NCI-H345 (cell line): ENCODE data around the gene LYL1.

Experiments used
- DNase-seq: peaks from one replicate; lab custom pipeline; 2025; lab: John Stamatoyannopoulos, UW

The LYL1 gene

GRCh38 chr19:13073263-13073662, 29.4 kb downstream of the LYL1 start:
- DNase-seq, result no peak

DNA sequence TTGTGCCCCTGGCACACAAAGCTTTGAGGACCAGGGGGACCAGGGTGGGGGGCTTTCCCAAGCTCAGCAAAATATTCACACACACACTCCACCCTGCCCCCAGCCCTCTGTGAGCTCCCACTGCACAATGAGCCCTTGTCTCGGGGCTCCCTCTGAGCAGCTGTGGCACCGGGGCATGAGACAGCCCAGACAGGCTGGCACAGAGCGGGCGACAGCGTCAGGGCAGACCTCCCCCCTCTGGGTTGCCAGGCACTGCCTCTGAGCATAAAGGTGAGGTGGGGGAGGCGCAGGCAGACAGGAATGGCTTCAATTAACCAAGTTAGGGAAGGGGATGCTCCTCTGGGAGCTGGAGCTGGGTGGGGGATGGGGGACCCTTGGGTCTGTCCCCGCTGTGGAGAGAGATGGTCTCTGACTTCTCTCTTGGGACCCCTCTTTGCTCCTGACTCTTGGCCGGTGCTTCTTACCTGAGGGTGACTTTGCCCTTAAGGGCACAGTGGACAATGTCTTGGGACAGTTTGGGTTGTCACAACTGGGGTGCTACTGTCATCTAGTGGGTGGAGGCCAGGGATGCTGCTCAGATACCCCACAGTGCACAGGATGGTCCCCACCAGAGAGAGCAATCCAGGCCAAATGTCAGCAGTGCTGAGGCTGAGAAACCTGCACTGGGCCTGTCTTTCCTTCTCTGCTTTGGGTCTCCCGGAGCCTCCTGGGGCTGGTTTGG, 30.3 kb downstream of the LYL1 start:
- no peak for DNase-seq

- DNase-seq, result no peak
These were observed 31.0 kb downstream of the LYL1 start for GRCh38 chr19:13071444-13072187.

DNA sequence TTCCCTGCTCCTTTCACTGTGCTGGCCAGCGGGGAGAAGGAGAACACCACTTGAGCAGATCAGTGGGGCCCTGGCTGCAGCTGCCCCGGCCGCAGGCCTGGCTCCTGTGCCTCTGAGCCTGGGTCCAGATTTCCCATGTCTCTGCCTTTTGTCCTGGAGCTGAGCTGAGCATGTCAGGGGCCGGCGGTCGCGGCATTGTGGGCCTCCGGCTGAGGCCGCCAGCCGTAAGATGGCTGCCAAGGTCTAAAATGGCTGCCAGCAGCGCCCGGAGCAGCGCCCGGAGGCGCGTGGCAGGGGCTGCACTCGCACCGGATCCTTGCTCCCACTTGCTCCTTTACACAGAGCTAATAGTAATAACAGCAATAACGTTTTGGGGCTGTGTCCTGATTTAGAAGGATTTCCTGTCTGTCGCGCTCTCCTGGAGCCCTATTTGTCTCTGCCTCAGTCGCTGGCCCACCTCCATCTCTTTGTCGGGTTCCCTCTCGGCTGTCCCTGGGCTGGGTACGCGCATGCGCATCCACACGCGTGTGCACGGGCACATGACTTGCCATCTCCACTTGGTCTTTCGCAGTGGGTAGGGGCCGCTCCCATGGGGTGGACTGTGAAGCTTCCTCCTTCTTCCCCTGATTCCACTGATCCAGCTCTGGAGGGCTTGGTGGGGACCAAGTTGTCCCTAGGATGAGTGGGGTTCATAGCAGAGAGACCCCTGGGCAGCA, 32.1 kb downstream of the LYL1 start:
- no peak for DNase-seq

DNA sequence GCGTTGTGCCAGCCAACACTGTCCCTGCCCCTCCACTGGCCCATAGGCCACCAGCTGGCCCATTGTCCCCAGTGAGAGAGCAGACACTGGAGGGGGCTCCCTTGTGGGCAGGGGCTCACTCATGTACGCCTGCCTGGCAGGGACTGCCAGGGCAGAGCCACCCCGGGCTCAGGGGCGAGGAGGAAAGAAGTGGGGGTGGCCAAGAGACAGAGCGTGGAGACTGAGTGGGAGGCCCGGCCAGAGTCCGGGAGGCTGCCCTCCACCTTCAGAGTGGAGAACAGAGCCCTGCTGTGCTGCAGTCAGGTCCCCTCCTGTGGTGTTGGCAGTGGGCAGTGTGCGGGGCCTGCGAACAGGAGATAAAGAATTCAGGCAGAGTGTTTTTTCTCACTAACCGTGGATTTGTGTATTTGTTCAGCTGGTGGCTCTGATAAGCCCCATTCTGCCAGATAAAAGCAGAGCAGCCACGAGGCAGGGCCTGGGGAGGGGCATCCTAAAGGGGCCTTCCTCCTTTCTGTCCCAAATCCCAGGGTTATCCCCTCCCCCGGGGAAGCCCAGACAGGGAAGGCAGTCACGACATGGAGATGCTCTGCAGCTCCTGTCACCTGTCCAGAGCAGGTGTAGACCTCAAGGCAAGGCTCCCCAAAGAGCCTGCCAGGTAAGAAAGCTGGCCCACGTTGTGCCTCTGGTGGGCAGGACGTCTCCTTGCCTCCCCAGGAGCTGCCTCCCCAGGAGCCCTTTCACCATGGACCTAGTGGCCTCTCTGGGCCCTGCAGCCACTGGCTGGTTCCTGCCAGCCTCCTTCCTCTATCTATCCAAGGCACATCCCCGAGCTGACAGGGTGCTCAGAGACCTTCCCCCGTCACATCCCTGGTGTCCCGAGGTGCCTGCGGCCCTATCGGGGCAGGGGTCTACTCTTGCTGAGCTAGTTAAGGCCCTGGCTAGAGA, 33.0 kb downstream of the LYL1 start:
- DNase-seq, result peak; percentile 16

- no peak for DNase-seq
These were observed 34.4 kb downstream of the LYL1 start for GRCh38 chr19:13068085-13068846.

- DNase-seq, result no peak
These were observed 35.5 kb downstream of the LYL1 start for GRCh38 chr19:13066933-13067807.

GRCh38 chr19:13066226-13066625, 36.4 kb downstream of the LYL1 start:
- no peak for DNase-seq

- no peak for DNase-seq
These were observed 38.6 kb downstream of the LYL1 start for GRCh38 chr19:13064092-13064489.

DNA sequence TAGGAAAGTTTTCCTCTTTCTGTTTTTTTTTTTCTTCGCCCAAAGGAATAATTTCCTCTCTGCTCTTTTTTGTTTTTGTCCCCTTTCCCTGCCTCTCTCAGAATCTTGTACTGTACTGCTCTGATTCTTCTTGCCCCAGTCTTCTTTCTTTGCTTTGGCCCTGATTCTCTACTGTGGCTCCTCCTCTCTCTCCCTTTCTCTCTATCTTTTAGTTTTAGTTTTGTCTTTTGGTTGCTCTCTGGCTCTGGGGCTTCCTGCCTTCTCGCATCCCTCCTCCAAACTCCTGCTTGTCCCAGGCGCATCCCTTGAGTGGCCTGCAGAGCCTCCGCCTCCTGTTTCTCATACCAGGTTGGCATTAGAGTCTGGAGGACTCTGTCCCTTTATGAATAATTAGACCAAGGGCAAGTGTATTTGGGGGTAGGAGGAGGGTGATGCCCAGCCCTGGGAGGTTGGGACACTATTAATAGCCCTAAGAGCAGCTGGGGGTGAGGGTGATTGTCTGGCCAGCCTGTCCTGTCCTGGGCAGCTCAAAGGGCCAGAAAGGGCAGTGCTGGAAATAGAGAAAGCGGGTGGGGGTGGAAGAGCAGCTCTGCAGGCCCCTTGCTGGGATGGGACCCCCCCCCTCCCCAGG, 39.1 kb downstream of the LYL1 start:
- no peak for DNase-seq

DNA sequence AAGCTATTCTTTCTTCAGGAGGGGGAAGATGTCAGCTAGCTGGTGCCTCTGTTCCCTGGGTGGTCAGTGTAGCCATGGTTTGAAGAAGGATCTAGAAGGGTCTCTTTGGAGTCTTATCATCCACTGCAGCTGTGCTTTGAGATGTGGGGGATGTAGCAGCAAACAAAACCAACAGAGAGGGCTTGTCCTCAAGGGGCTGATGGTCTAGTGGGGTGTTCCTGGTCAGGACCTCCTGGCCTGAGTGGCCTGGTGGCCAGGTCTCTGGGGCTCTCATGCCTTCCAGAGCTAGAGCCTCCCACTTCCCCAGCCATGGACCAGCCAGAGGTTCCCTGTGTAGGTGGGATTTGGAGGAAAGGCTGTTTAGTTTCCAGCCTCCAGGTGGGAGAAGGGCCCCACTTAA, 40.3 kb downstream of the LYL1 start:
- DNase-seq, result no peak

- peak; percentile 54 for DNase-seq
These were observed 41.4 kb downstream of the LYL1 start for GRCh38 chr19:13060964-13061927.

DNA sequence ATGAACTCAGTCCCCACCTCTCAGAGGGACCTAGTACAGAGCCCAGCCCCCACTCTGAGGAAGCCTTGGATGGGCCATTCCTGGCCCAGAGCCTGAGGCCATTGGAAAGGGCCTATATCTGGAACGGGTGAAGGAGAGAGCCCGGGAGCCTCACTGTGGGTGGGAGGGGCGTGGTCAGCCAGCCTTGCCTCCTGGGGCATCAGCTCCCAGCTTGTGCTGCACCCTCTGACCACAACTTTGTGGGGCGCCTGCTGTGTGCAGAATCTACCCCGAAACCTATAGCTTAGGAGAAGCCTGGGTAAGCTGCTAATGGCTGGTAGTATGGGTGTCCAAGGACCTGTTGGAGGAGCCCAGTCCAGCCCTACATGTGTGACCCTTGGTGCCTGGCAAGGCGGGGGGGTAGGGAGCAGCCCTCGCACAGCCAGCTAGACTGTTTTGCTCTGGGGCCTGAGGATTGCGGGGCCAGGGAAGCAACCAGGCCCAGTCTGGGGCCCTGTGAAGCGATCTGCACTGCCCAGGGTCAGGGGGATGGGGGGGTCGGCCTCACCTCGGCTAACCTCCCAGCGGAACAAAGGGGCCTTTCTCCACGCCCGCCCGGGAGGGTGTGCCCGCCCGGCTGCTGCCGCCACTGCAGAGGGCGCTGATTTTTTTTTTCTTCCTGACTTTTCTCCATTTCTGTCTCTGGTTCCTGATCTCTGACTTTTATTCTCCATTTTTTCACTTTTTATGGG, 42.3 kb downstream of the LYL1 start:
- DNase-seq, result no peak

- no peak for DNase-seq
These were observed 43.6 kb downstream of the LYL1 start for GRCh38 chr19:13058951-13059660.

- no peak for DNase-seq
These were observed 44.9 kb downstream of the LYL1 start for GRCh38 chr19:13057744-13058143.

DNA sequence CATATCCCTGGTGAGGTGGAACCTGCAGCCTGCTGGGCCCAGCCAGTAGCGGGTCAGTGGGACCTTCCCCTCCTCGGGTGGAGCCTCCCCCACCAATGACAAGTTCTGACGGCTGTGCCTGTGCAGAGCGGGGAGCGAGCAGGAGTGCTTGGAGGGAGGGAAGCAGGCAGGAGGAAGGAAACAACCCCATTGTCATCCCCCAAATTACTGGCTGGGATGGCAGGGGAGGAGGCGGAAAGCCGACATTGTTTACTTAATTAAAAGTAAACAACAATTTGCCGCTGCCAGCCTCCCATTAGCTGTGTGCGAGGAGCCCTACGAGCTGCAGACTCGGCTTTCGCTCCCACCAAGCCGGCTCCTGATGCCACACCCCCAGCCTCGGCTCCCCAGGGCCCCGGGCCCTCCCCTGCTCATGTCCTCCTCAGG, 45.5 kb downstream of the LYL1 start:
- DNase-seq, result peak; percentile 4

DNA sequence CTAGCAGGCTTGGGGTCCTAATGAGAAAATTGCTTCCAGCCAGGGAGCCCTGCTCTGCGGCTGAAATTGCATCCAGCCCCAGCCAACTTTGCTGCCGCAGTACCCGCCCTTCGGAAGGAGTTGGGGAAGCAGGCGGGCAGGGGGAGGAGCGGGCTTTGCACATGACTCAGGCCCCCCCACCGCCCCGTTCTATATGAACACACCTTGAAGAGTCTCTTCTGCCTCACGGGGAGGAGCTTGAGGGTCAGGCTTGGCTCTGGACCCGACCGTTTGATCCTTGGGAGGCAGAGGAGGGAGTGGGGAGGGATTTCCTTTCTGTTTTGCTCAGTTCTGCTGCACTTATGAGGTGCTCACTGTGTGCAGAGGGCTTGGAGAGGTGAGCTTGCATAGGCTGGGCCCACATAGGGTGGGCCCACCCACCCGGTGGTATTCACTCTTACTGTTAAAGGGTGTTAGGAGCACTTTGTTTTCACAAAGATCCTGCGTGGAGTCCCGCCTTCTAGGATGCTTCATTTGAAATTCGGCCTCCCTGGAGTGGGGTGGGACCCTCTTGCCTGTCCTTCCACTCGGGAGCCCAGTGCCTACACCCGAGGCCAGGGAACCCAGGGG, 46.5 kb downstream of the LYL1 start:
- no peak for DNase-seq
